Measurements from ENCODE around the gene ADAMTS14. TPM values are rescaled to one million over a fixed set of nuclear protein-coding genes. Genes with fewer than 3 reads are reported as not detected.

The ADAMTS14 gene
- total RNA-seq, 1 experiment from 2014 or later, result not detected

- Histone ChIP-seq H3K4me3 (ENCODE audit: low read depth, low read length) (no peak overlapping the region), H3K27me3 (replicated peaks; ENCODE audit: control insufficient read depth, insufficient read depth, low read length) (no peaks in the 10 kb centered on the region), H3K9me3 (peaks cover 2% of the 10 kb centered on the region; the same call in 1 of the 2 replicates), H3K36me3 (ENCODE audit: control insufficient read depth, insufficient read depth, low read length) (no peaks in the 10 kb centered on the region), H3K4me1 (no peaks in the 10 kb centered on the region)
- POLR2A ChIA-PET, result no interaction called here
- CTCF ChIA-PET, result no interaction called here
- H3K36me3 Mint-ChIP-seq (ENCODE audit: insufficient read depth, unreplicated experiment), result no peaks in the 10 kb centered on the region
- BruUV-seq (replicated peaks), result no TSS peak
- H3K27me3 Mint-ChIP-seq (ENCODE audit: insufficient read depth, unreplicated experiment), result no peaks in the 10 kb centered on the region
- no peak for TF ChIP-seq CTCF (IDR thresholded peaks at IDR 0.05; ENCODE audit: insufficient read depth in 1 of 2, low read depth in 1 of 2, low read length in 1 of 2, severe bottlenecking in 1 of 2, unreplicated experiment in 1 of 2)
- intact Hi-C loops (cut with micrococcal nuclease; ENCODE audit: unreplicated experiment), result no loop called here
- no peak overlapping the region for H3K4me3 Mint-ChIP-seq (ENCODE audit: unreplicated experiment)
- H3K4me1 Mint-ChIP-seq (ENCODE audit: low read depth, unreplicated experiment), result no peaks in the 10 kb centered on the region
- no peak overlapping the region for H3K27ac Mint-ChIP-seq (ENCODE audit: unreplicated experiment)
- no peaks in the 10 kb centered on the region for H3K9me3 Mint-ChIP-seq (ENCODE audit: unreplicated experiment)
- DNase-seq, result no peak
Observed at GRCh38 chr10:70683940-70684339, 11.6 kb downstream of the ADAMTS14 start.

- Histone ChIP-seq H3K36me3 (ENCODE audit: control insufficient read depth, insufficient read depth, low read length) (no peaks in the 10 kb centered on the region), H3K9me3 (peaks cover 6% of the 10 kb centered on the region; the same call in 1 of the 2 replicates), H3K4me1 (no peaks in the 10 kb centered on the region), H3K4me3 (ENCODE audit: low read depth, low read length) (no peak overlapping the region), H3K27me3 (replicated peaks; ENCODE audit: control insufficient read depth, insufficient read depth, low read length) (no peaks in the 10 kb centered on the region)
- Mint-ChIP-seq H3K36me3 (ENCODE audit: insufficient read depth, unreplicated experiment) (peaks cover under 1% of the 10 kb centered on the region), H3K4me1 (ENCODE audit: low read depth, unreplicated experiment) (no peaks in the 10 kb centered on the region), H3K27ac (ENCODE audit: unreplicated experiment) (no peak overlapping the region), H3K9me3 (ENCODE audit: unreplicated experiment) (no peaks in the 10 kb centered on the region), H3K4me3 (ENCODE audit: unreplicated experiment) (no peak overlapping the region), H3K27me3 (ENCODE audit: insufficient read depth, unreplicated experiment) (no peaks in the 10 kb centered on the region)
- BruUV-seq (replicated peaks), result no TSS peak
- no peak for TF ChIP-seq CTCF (IDR thresholded peaks at IDR 0.05; ENCODE audit: insufficient read depth in 1 of 2, low read depth in 1 of 2, low read length in 1 of 2, severe bottlenecking in 1 of 2, unreplicated experiment in 1 of 2)
- intact Hi-C loops (cut with micrococcal nuclease; ENCODE audit: unreplicated experiment), result no loop called here
- POLR2A ChIA-PET, result no interaction called here
- CTCF ChIA-PET, result no interaction called here
- DNase-seq, result no peak
Observed at GRCh38 chr10:70684374-70684773, 12.1 kb downstream of the ADAMTS14 start.

GRCh38 chr10:70684839-70685454 is 12.6 kb downstream of the ADAMTS14 start:
- H3K36me3 Mint-ChIP-seq (ENCODE audit: insufficient read depth, unreplicated experiment), result peaks cover 5% of the 10 kb centered on the region
- no peaks in the 10 kb centered on the region for H3K27me3 ChIP-seq (replicated peaks; ENCODE audit: control insufficient read depth, insufficient read depth, low read length)
- H3K27ac Mint-ChIP-seq (ENCODE audit: unreplicated experiment), result no peak overlapping the region
- TF ChIP-seq CTCF (IDR thresholded peaks at IDR 0.05; ENCODE audit: insufficient read depth in 1 of 2, low read depth in 1 of 2, low read length in 1 of 2, severe bottlenecking in 1 of 2, unreplicated experiment in 1 of 2), result no peak
- H3K4me3 ChIP-seq (ENCODE audit: low read depth, low read length), result no peak overlapping the region
- H3K4me1 Mint-ChIP-seq (ENCODE audit: low read depth, unreplicated experiment), result no peaks in the 10 kb centered on the region
- no peaks in the 10 kb centered on the region for H3K27me3 Mint-ChIP-seq (ENCODE audit: insufficient read depth, unreplicated experiment)
- ChIA-PET POLR2A (no interaction called here), CTCF (no interaction called here)
- H3K4me3 Mint-ChIP-seq (ENCODE audit: unreplicated experiment), result no peak overlapping the region
- H3K9me3 ChIP-seq, result peaks cover 8% of the 10 kb centered on the region; the same call in 1 of the 2 replicates
- DNase-seq, result no peak
- BruUV-seq (replicated peaks), result no TSS peak
- no peaks in the 10 kb centered on the region for H3K9me3 Mint-ChIP-seq (ENCODE audit: unreplicated experiment)
- H3K4me1 ChIP-seq, result no peaks in the 10 kb centered on the region
- intact Hi-C loops (cut with micrococcal nuclease; ENCODE audit: unreplicated experiment), result no loop called here
- no peaks in the 10 kb centered on the region for H3K36me3 ChIP-seq (ENCODE audit: control insufficient read depth, insufficient read depth, low read length)

Measured in Caco-2 (cell line).